K562 (cell line): ENCODE results near the gene SMIM13. TPM values are rescaled to one million over a fixed set of nuclear protein-coding genes. Genes with fewer than 3 reads are reported as not detected.

Experiments
- CBX8 ChIP-seq: fragments of 200-600 bp; sonication (generic); IDR thresholded peaks from 2 replicates; pipeline ENCODE4 v1.6.1; 2012; ENCODE audit warnings: borderline replicate concordance, mixed run types, low read depth, mild to moderate bottlenecking, moderate library complexity, mixed read lengths, low read length, control low read depth, inconsistent platforms; ENCODE audit not compliant: poor library complexity, severe bottlenecking; ENCODE audit errors: extremely low read depth
- CHCHD3 ChIP-seq: fragments of 250-450 bp; sonication (Bioruptor Pico); IDR thresholded peaks from 2 replicates; pipeline ENCODE4 v2.1.2; 2022; ENCODE audit warnings: mild to moderate bottlenecking
- E2F6 ChIP-seq, 2 experiments: IDR thresholded peaks; 2 replicates each; pipeline ENCODE4 v1.6.1; 2011; ENCODE audit warnings: borderline replicate concordance in 1 of 2, control low read depth in 1 of 2, low read depth in 1 of 2, low read length in 1 of 2, mild to moderate bottlenecking in 1 of 2, mixed read lengths in 1 of 2, moderate library complexity in 1 of 2; ENCODE audit not compliant: insufficient read depth in 1 of 2, insufficient read length in 1 of 2, poor library complexity in 1 of 2, severe bottlenecking in 1 of 2; ENCODE audit errors: extremely low read depth in 1 of 2
- GTF2B ChIP-seq: IDR thresholded peaks from 2 replicates; pipeline ENCODE4 v1.6.1; 2011; ENCODE audit not compliant: insufficient read length; ENCODE audit errors: extremely low read depth
- JUN ChIP-seq, 2 experiments: sonication (generic) in 1 of 2; formaldehyde crosslinking in 1 of 2; IDR thresholded peaks; 2 replicates each; pipeline versions ENCODE4 v1.6.1 to v1.8.0; 2012 to 2022; ENCODE audit warnings: borderline replicate concordance in 2 of 2, mild to moderate bottlenecking in 2 of 2, improper control_type of control experiment in 1 of 2, low read depth in 1 of 2, low read length in 1 of 2, missing genetic modification reagents in 1 of 2
- MAFG ChIP-seq: fragments of 450-650 bp; conservative IDR thresholded peaks from 2 replicates; pipeline ENCODE4 v1.6.1; 2016; ENCODE audit warnings: missing genetic modification characterization, missing compliant biosample characterization
- MNT ChIP-seq, 2 experiments: fragments of 450-650 bp; conservative IDR thresholded peaks; 2 replicates each; pipeline ENCODE4 v1.6.1; 2017; ENCODE audit warnings: mild to moderate bottlenecking in 2 of 2, moderate library complexity in 2 of 2
- NFXL1 ChIP-seq: fragments of 450-650 bp; formaldehyde crosslinking; IDR thresholded peaks from 2 replicates; pipeline ENCODE4 v1.4.0; 2021; ENCODE audit warnings: mild to moderate bottlenecking
- NRF1 ChIP-seq, 2 experiments: fragments of 450-650 bp; IDR thresholded peaks in 1 of 2; conservative IDR thresholded peaks in 1 of 2; 2 replicates each; pipeline ENCODE4 v1.6.1; 2014; ENCODE audit warnings: mild to moderate bottlenecking in 2 of 2
- REST ChIP-seq, 2 experiments: fragments of 450-650 bp; formaldehyde crosslinking in 1 of 2; IDR thresholded peaks; 2 replicates each; pipeline versions ENCODE4 v1.4.0 to v1.6.1; 2014 to 2020; ENCODE audit warnings: mild to moderate bottlenecking in 2 of 2, borderline replicate concordance in 1 of 2, low read depth in 1 of 2
- TAF15 ChIP-seq: fragments of 200-400 bp; formaldehyde crosslinking; IDR thresholded peaks from 2 replicates; pipeline ENCODE4 v1.6.1; 2017; ENCODE audit warnings: mild to moderate bottlenecking, low read depth, low read length, moderate library complexity
- ZNF561 ChIP-seq: fragments of 450-650 bp; formaldehyde crosslinking; conservative IDR thresholded peaks from 2 replicates; pipeline ENCODE4 v1.4.0; 2020; ENCODE audit warnings: mild to moderate bottlenecking, moderate library complexity
- ZNF717 ChIP-seq: fragments of 250-450 bp; sonication (Bioruptor Pico); IDR thresholded peaks from 2 replicates; pipeline ENCODE4 v1.5.0; 2021
- polyA plus RNA-seq, 8 experiments: library from polyadenylated mRNA; depleted of rRNA in 4 of 8; stranded (reverse) in 5 of 8; unstranded in 3 of 8; fragments of >200 nt; fragmentation: Nextera tagmentation in 2 of 8; fragmentation: Illumina TruSeq in 1 of 8; extraction: Ambion mirVana in 2 of 8; extraction: Trizol in 1 of 8; gene quantifications; 2 replicates each; pipeline versions ENCODE4 v1.2.1 to v1.2.3, GENCODE V29; 2011 to 2014; ENCODE audit warnings: inconsistent platforms in 1 of 8, missing spikeins in 1 of 8
- total RNA-seq, 7 experiments: library from RNA; depleted of rRNA in 6 of 7; stranded (reverse); fragments of >200 nt in 6 of 7; fragmentation: Illumina TruSeq in 2 of 7; extraction: Trizol in 2 of 7; gene quantifications; 2 replicates each; pipeline versions ENCODE4 v1.2.1 to v1.2.3, GENCODE V29; 2011 to 2021; ENCODE audit warnings: low replicate concordance in 1 of 7

SMIM13 gene
- total and polyA plus RNA-seq, 9 of the 15 experiments (the other 6 are each of a cell fraction or from before 2014, with no cell fraction given): 5.5 to 24.8 (median 11.7) TPM

- 0 out of 4 replicates have a peak, but pooled peaks of 1 of the 2 experiments have one; percentile 10 for TF ChIP-seq MNT (conservative IDR thresholded peaks at IDR 0.05)
- no peak for TF ChIP-seq NRF1 (conservative IDR thresholded peaks at IDR 0.05 in 1 of 2, IDR thresholded peaks at IDR 0.05 in 1 of 2)
- TF ChIP-seq ZNF717: no peak
- TF ChIP-seq ZNF561 (CRISPR knock-in tag): no peak
- no peak for TF ChIP-seq MAFG
- no peak for TF ChIP-seq NFXL1 (CRISPR knock-in tag)
- TF ChIP-seq CBX8: no peak
- no peak for TF ChIP-seq JUN (IDR thresholded peaks at IDR 0.05; ENCODE audit: borderline replicate concordance, low read depth, low read length)
- peak; percentile 60; the same call in 1 of the 2 replicates for TF ChIP-seq JUN (CRISPR knock-in tag; IDR thresholded peaks at IDR 0.05; ENCODE audit: borderline replicate concordance)
- TF ChIP-seq CHCHD3 (CRISPR knock-in tag): no peak
- TF ChIP-seq GTF2B: no peak
- TF ChIP-seq E2F6 (IDR thresholded peaks at IDR 0.05; ENCODE audit: borderline replicate concordance in 1 of 2, extremely low read depth in 1 of 2, insufficient read depth in 1 of 2, insufficient read length in 1 of 2, low read depth in 1 of 2, low read length in 1 of 2, poor library complexity in 1 of 2, severe bottlenecking in 1 of 2): no peak
- TF ChIP-seq TAF15: no peak
- no peak for TF ChIP-seq REST (IDR thresholded peaks at IDR 0.05; ENCODE audit: borderline replicate concordance)
- TF ChIP-seq REST (CRISPR knock-in tag; IDR thresholded peaks at IDR 0.05; ENCODE audit: low read depth): no peak
Observed at GRCh38 chr6:11094411-11094851, 797 bp downstream of the SMIM13 start (continued).
